ENCODE measurements around the gene CTBP2. TPM values are rescaled to one million over a fixed set of nuclear protein-coding genes. Genes with fewer than 3 reads are reported as not detected.

Gene CTBP2
- total RNA-seq, 4 donors from 2014 or later, result 65.9 to 129 (median 71.2) TPM

DNA sequence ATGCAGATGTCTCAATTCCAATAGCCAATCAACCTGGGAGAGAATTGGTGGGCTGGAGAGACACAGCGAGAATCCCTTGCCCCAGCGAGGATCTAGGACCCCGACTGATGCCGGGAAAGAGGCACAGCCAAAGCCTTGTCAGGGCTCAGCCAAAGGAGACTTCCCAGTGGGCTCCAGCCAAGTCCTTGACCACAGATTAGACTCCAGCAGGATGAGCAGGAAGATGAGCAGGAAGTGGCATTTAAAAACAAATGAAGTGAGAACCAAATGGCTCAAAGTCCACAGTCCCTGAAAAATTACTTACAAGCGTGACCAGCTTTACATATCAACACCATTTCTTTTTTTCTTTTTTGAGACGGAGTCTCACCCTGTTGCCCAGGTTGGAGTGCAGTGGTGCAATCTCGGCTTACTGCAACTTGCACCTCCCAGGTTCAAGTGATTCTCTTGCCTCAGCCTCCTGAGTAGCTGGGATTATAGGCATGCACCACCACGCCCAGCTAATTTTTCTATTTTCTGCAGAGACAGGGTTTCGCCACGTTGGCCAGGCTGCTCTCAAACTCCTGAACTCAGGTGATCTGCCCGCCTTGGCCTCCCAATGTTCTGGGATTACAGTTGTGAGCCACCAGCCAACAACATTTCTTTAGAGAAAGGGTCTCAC is 40.2 kb downstream of the CTBP2 start:
- Histone ChIP-seq H3K36me3 (no peaks in the 10 kb centered on the region), H3K4me3 (no peak overlapping the region), H3K27me3 (no peaks in the 10 kb centered on the region), H3K4me1 (peaks cover 10 to 24% of the 10 kb centered on the region in 2 donors), H3K27ac (no peak overlapping the region), H3K9me3 (no peaks in the 10 kb centered on the region)
- intact Hi-C loops (cut with DNase I; ENCODE audit: low total_unique reads), result no loop called here
- TF ChIP-seq POLR2A (IDR thresholded peaks at IDR 0.05), result no peak
- TF ChIP-seq, protein P1, sequence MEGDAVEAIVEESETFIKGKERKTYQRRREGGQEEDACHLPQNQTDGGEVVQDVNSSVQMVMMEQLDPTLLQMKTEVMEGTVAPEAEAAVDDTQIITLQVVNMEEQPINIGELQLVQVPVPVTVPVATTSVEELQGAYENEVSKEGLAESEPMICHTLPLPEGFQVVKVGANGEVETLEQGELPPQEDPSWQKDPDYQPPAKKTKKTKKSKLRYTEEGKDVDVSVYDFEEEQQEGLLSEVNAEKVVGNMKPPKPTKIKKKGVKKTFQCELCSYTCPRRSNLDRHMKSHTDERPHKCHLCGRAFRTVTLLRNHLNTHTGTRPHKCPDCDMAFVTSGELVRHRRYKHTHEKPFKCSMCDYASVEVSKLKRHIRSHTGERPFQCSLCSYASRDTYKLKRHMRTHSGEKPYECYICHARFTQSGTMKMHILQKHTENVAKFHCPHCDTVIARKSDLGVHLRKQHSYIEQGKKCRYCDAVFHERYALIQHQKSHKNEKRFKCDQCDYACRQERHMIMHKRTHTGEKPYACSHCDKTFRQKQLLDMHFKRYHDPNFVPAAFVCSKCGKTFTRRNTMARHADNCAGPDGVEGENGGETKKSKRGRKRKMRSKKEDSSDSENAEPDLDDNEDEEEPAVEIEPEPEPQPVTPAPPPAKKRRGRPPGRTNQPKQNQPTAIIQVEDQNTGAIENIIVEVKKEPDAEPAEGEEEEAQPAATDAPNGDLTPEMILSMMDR (IDR thresholded peaks at IDR 0.05), result no peak
- DNase-seq, result no peak

DNA sequence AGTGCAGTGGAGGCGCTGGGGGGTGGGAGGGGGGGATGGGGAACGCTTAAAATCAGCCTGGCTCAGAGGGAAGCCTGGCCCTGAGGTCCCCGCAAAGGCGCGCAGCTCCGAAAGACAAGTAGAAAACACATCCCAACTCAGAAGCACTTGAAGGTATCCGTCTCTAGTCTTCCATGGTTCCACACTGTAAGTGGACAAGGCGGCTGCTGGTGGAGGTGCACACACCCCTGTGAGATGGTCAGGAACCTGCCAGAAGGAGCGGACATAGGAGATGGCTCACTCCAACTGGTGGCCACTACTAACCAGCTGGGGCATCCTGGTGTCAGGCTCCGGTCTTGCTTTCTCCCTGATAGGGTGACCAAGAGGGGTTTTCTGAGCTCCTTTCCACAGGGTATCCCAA is 41.7 kb downstream of the CTBP2 start:
- Histone ChIP-seq H3K27ac (peak overlapping the region; percentile 58 to 71), H3K27me3 (no peaks in the 10 kb centered on the region), H3K4me1 (peaks cover 10 to 27% of the 10 kb centered on the region in 2 donors), H3K9me3 (no peaks in the 10 kb centered on the region), H3K36me3 (no peaks in the 10 kb centered on the region), H3K4me3 (no peak overlapping the region)
- DNase-seq, result no peak
- intact Hi-C loops (cut with DNase I; ENCODE audit: low total_unique reads), result no loop called here
- no peak for TF ChIP-seq POLR2A (IDR thresholded peaks at IDR 0.05)
- TF ChIP-seq, protein P1 (IDR thresholded peaks at IDR 0.05), result no peak

DNA sequence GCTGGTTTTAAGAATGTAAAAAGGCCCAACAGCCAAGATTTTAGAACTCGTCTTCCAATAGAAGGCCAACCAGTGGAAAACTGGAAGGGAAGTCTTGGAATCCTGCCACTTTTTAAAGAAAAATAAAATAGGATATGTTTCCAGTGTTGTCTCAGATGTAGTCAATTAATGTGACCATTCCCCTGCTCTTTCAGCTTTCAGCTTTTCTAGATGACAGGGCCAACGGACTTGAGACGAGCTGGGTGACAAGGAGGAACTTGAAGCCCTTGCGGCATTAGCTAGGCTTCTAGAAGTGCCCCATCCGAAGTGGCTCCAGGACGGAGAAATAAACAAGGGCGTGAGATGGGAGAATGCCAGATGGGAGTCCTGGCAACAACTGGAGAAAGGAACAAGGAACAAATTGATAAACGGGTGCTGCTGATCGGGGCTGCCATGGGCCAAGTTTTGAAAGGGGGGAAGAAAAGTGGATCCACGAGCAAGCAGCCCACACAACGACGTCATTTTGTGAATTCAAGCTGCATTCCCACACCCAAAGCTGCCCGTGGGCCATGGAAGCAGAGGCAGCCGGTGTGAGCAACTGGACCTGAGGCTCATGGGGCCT is 42.3 kb downstream of the CTBP2 start:
- Histone ChIP-seq H3K36me3 (no peaks in the 10 kb centered on the region), H3K4me3 (no peak overlapping the region), H3K27ac (peak overlapping the region; percentile 58 to 71), H3K4me1 (peaks cover 10 to 24% of the 10 kb centered on the region in 2 donors), H3K9me3 (no peaks in the 10 kb centered on the region), H3K27me3 (no peaks in the 10 kb centered on the region)
- DNase-seq, result peak; percentile 40 to 45
- TF ChIP-seq, protein P1 (IDR thresholded peaks at IDR 0.05), result no peak
- TF ChIP-seq POLR2A (IDR thresholded peaks at IDR 0.05), result no peak
- intact Hi-C loops (cut with DNase I; ENCODE audit: low total_unique reads), result no loop called here

DNA sequence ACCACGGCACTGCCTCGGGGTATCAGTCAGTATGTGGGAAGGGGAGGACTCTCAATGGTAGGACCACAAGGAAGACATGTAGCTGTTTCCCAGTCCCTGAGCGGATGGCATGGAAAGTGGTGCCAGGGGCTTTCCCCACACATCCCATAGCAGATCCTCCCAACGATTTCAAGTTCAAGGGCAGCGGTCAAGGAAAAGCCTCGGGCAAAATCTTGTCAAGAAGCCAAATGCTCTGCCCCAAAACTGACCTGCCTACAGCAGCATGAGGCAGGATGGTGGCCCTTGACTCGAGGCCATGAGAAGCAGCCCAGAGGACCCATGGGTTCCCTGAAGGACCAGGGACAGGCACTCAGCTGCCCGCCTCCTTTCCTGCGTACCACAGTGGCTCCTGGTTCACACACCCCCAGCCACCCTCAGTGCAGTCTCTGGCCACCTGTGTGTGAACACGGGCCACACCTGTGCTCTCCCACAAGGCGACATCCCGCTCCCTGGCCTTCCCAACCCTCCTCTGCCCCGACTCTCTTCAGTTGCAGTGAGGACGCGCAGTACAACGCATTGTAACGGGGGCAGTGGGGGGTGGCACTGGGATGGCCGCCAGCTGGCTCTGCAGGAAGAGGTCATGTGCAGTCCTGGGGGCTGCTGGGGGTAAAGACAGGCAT is 43.6 kb downstream of the CTBP2 start:
- no peak for DNase-seq
- peaks cover 10 to 24% of the 10 kb centered on the region in 2 donors for H3K4me1 ChIP-seq

More for the DNA sequence above, 43.6 kb downstream of the CTBP2 start:
- Histone ChIP-seq H3K27me3 (no peaks in the 10 kb centered on the region), H3K36me3 (no peaks in the 10 kb centered on the region), H3K9me3 (no peaks in the 10 kb centered on the region), H3K4me3 (no peak overlapping the region), H3K27ac (no peak overlapping the region)
- intact Hi-C loops (cut with DNase I; ENCODE audit: low total_unique reads), result no loop called here
- TF ChIP-seq, protein P1 (IDR thresholded peaks at IDR 0.05), result no peak
- no peak for TF ChIP-seq POLR2A (IDR thresholded peaks at IDR 0.05)
